H9 (cell line): ENCODE results near the gene PTPRN2. TPM values are rescaled to one million over a fixed set of nuclear protein-coding genes. Genes with fewer than 3 reads are reported as not detected.

Experiments
- DNase-seq: peaks from one replicate; pipeline ENCODE4 v3.0.0-alpha.2; 2017
- H2AFZ ChIP-seq: one replicate; pipeline ENCODE4 v1.6.1; 2013; ENCODE audit warnings: mild to moderate bottlenecking, low read length, control low read depth, moderate library complexity
- H2AK5ac ChIP-seq: 2 replicates; pipeline ENCODE4 v1.6.1; 2013; ENCODE audit warnings: low read length, control low read depth, mixed read lengths; ENCODE audit not compliant: insufficient read length
- H2BK120ac ChIP-seq: one replicate; pipeline ENCODE4 v1.6.1; 2013; ENCODE audit warnings: low read depth, mild to moderate bottlenecking, low read length, control low read depth, inconsistent platforms; ENCODE audit not compliant: poor library complexity, severe bottlenecking
- H2BK12ac ChIP-seq: 2 replicates; pipeline ENCODE4 v1.6.1; 2013; ENCODE audit warnings: low read length, control low read depth, mixed read lengths, low read depth; ENCODE audit not compliant: insufficient read length
- H2BK15ac ChIP-seq: 2 replicates; pipeline ENCODE4 v1.6.1; 2013; ENCODE audit warnings: low read depth, low read length, control low read depth
- H2BK20ac ChIP-seq: one replicate; pipeline ENCODE4 v1.6.1; 2013; ENCODE audit warnings: low read depth, mild to moderate bottlenecking, low read length, control low read depth, inconsistent platforms; ENCODE audit not compliant: poor library complexity, severe bottlenecking
- H2BK5ac ChIP-seq: 2 replicates; pipeline ENCODE4 v1.6.1; 2013; ENCODE audit warnings: low read length, control low read depth, mixed read lengths; ENCODE audit not compliant: insufficient read length
- H3K14ac ChIP-seq: 2 replicates; pipeline ENCODE4 v1.6.1; 2013; ENCODE audit warnings: low read length, control low read depth; ENCODE audit not compliant: insufficient read depth
- H3K18ac ChIP-seq: 2 replicates; pipeline ENCODE4 v1.6.1; 2013; ENCODE audit warnings: low read depth, mild to moderate bottlenecking, mixed read lengths, low read length, control low read depth; ENCODE audit not compliant: insufficient read length
- H3K23ac ChIP-seq: 2 replicates; pipeline ENCODE4 v1.6.1; 2013; ENCODE audit warnings: low read length, control low read depth, mixed read lengths, low read depth; ENCODE audit not compliant: insufficient read length
- H3K23me2 ChIP-seq: 2 replicates; pipeline ENCODE4 v1.6.1; 2013; ENCODE audit warnings: low read depth, mild to moderate bottlenecking, mixed read lengths, low read length, control low read depth; ENCODE audit not compliant: insufficient read length, poor library complexity, severe bottlenecking
- H3K27ac ChIP-seq: 2 replicates; pipeline ENCODE4 v1.5.1; 2013; ENCODE audit warnings: low read length, control low read depth, mixed read lengths, low read depth; ENCODE audit not compliant: insufficient read length
- H3K27me3 ChIP-seq: 2 replicates; pipeline ENCODE4 v1.6.1; 2013; ENCODE audit warnings: low read length, control low read depth, inconsistent platforms; ENCODE audit not compliant: insufficient read depth
- H3K4ac ChIP-seq: 2 replicates; pipeline ENCODE4 v1.6.1; 2013; ENCODE audit warnings: low read depth, mild to moderate bottlenecking, control low read depth, inconsistent platforms, low read length, moderate library complexity
- H3K4me1 ChIP-seq: 2 replicates; pipeline ENCODE4 v1.6.1; 2013; ENCODE audit warnings: low read length, control low read depth, inconsistent platforms; ENCODE audit not compliant: insufficient read depth
- H3K4me2 ChIP-seq: 2 replicates; pipeline ENCODE4 v1.6.1; 2013; ENCODE audit warnings: low read length, control low read depth, mixed read lengths; ENCODE audit not compliant: insufficient read length, insufficient read depth
- H3K56ac ChIP-seq: 2 replicates; pipeline ENCODE4 v1.6.1; 2013; ENCODE audit warnings: low read depth, mild to moderate bottlenecking, mixed read lengths, low read length, control low read depth; ENCODE audit not compliant: insufficient read length
- H3K79me1 ChIP-seq: 2 replicates; pipeline ENCODE4 v1.6.1; 2013; ENCODE audit warnings: low read depth, mild to moderate bottlenecking, moderate library complexity, low read length, control low read depth, inconsistent platforms; ENCODE audit not compliant: insufficient read depth, poor library complexity, severe bottlenecking
- H3K79me2 ChIP-seq: 2 replicates; pipeline ENCODE4 v1.6.1; 2013; ENCODE audit warnings: low read length, control low read depth, inconsistent platforms; ENCODE audit not compliant: insufficient read depth
- H3K9ac ChIP-seq: 2 replicates; pipeline ENCODE4 v1.6.1; 2013; ENCODE audit warnings: low read length, control low read depth, mixed read lengths; ENCODE audit not compliant: insufficient read length; ENCODE audit errors: extremely low read depth
- H3K9me3 ChIP-seq: one replicate; pipeline ENCODE4 v1.6.1; 2013; ENCODE audit warnings: low read depth, low read length, inconsistent platforms; ENCODE audit not compliant: control insufficient read depth
- H3T11ph ChIP-seq: one replicate; pipeline ENCODE4 v1.6.1; 2013; ENCODE audit warnings: mild to moderate bottlenecking, low read length, control low read depth, inconsistent platforms
- H4K20me1 ChIP-seq: one replicate; pipeline ENCODE4 v1.6.1; 2013; ENCODE audit not compliant: control insufficient read depth, insufficient read length, insufficient read depth
- H4K5ac ChIP-seq: 2 replicates; pipeline ENCODE4 v1.6.1; 2013; ENCODE audit warnings: low read depth, mild to moderate bottlenecking, mixed read lengths, low read length, control low read depth; ENCODE audit not compliant: insufficient read length
- H4K8ac ChIP-seq: replicated peaks from 2 replicates; pipeline ENCODE4 v1.6.1; 2013; ENCODE audit warnings: low read length, control low read depth, mixed read lengths, low read depth; ENCODE audit not compliant: insufficient read length
- H4K91ac ChIP-seq: 2 replicates; pipeline ENCODE4 v1.6.1; 2013; ENCODE audit warnings: low read depth, mild to moderate bottlenecking, moderate library complexity, mixed read lengths, low read length, control low read depth; ENCODE audit not compliant: insufficient read length
- H3K27ac Mint-ChIP-seq, 3 experiments: 2 replicates in 2 of 3; 3 replicates in 1 of 3; pipeline ENCODE4 v1.8.0; 2020 to 2021; ENCODE audit warnings: mixed read lengths in 3 of 3, mild to moderate bottlenecking in 1 of 3, moderate library complexity in 1 of 3
- H3K27me3 Mint-ChIP-seq: 2 replicates; pipeline ENCODE4 v1.8.0; 2021; ENCODE audit warnings: low read depth, mild to moderate bottlenecking, moderate library complexity, mixed read lengths
- H3K36me3 Mint-ChIP-seq, 3 experiments: 2 replicates in 2 of 3; 3 replicates in 1 of 3; pipeline ENCODE4 v1.8.0; 2020 to 2021; ENCODE audit warnings: low read depth in 3 of 3, mixed read lengths in 3 of 3; ENCODE audit not compliant: insufficient read depth in 1 of 3
- H3K4me1 Mint-ChIP-seq, 2 experiments: 2 replicates each; pipeline ENCODE4 v1.8.0; 2020; ENCODE audit warnings: mixed read lengths in 2 of 2
- H3K4me3 Mint-ChIP-seq, 2 experiments: 2 replicates in 1 of 2; 3 replicates in 1 of 2; pipeline ENCODE4 v1.8.0; 2020 to 2021; ENCODE audit warnings: mild to moderate bottlenecking in 2 of 2, mixed read lengths in 2 of 2, moderate library complexity in 1 of 2
- H3K9me3 Mint-ChIP-seq, 2 experiments: 2 replicates in 1 of 2; 3 replicates in 1 of 2; pipeline ENCODE4 v1.8.0; 2020; ENCODE audit warnings: mild to moderate bottlenecking in 2 of 2, mixed read lengths in 2 of 2, moderate library complexity in 1 of 2
- WGBS: extraction: QIAGEN DNeasy Blood & Tissue Kit; methylation state at CpG from one replicate; pipeline ENCODE4 v1.1.7; 2013; ENCODE audit warnings: missing lambda C conversion rate, low lambda C conversion rate, mixed read lengths; ENCODE audit not compliant: insufficient read length; ENCODE audit errors: extremely low coverage; 5-methylcytosine and 5-hydroxymethylcytosine counted together
- total RNA-seq: library from RNA; stranded (reverse); gene quantifications from 2 replicates; pipeline ENCODE4 v1.2.1, GENCODE V29; 2021
- TF ChIP-seq, protein P1 (sequence below): fragments of 200-600 bp; sonication (generic); conservative IDR thresholded peaks from 3 replicates; pipeline ENCODE4 v1.8.0; 2021; ENCODE audit warnings: antibody characterized with exemption, mild to moderate bottlenecking

The PTPRN2 gene
- total RNA-seq, 1 experiment from 2014 or later = 5.2 TPM

- Histone ChIP-seq H4K8ac (no peak overlapping the region), H3K14ac (no peak overlapping the region), H2AFZ (no peak overlapping the region), H3K4me1 (no peaks in the 10 kb centered on the region), H3K4ac (no peak overlapping the region), H3K9me3 (no peaks in the 10 kb centered on the region), H3K79me1 (no peaks in the 10 kb centered on the region), H4K5ac (no peak overlapping the region), H3K18ac (no peak overlapping the region), H3K56ac (no peak overlapping the region), H3K27me3 (no peaks in the 10 kb centered on the region), H2BK12ac (no peak overlapping the region), H2BK15ac (no peak overlapping the region), H3K27ac (no peak overlapping the region), H3K79me2 (no peaks in the 10 kb centered on the region), H2AK5ac (no peak overlapping the region), H3K4me2 (no peak overlapping the region), H3T11ph (no peak overlapping the region), H3K9ac (no peak overlapping the region), H2BK5ac (no peak overlapping the region), H2BK120ac (no peak overlapping the region), H2BK20ac (no peak overlapping the region), H3K23ac (no peak overlapping the region), H4K20me1 (no peaks in the 10 kb centered on the region), H4K91ac (no peak overlapping the region), H3K23me2 (no peaks in the 10 kb centered on the region)
- Mint-ChIP-seq H3K4me3 (no peak overlapping the region), H3K9me3 (no peaks in the 10 kb centered on the region), H3K4me1 (peaks cover 0 to 2% of the 10 kb centered on the region in 2 experiments; a peak in 1 of 4 replicates), H3K27ac (no peak overlapping the region; a peak in 1 of 7 replicates), H3K27me3 (peaks cover 88% of the 10 kb centered on the region), H3K36me3 (no peaks in the 10 kb centered on the region; a peak in 1 of 7 replicates)
- DNase-seq = peak; percentile 51
- TF ChIP-seq, protein P1, sequence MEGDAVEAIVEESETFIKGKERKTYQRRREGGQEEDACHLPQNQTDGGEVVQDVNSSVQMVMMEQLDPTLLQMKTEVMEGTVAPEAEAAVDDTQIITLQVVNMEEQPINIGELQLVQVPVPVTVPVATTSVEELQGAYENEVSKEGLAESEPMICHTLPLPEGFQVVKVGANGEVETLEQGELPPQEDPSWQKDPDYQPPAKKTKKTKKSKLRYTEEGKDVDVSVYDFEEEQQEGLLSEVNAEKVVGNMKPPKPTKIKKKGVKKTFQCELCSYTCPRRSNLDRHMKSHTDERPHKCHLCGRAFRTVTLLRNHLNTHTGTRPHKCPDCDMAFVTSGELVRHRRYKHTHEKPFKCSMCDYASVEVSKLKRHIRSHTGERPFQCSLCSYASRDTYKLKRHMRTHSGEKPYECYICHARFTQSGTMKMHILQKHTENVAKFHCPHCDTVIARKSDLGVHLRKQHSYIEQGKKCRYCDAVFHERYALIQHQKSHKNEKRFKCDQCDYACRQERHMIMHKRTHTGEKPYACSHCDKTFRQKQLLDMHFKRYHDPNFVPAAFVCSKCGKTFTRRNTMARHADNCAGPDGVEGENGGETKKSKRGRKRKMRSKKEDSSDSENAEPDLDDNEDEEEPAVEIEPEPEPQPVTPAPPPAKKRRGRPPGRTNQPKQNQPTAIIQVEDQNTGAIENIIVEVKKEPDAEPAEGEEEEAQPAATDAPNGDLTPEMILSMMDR = no peak
- WGBS = no CpG with 5 or more reads among the region's 33 CpGs
Measured at GRCh38 chr7:157612009-157612663, 975.5 kb downstream of the PTPRN2 start.
